ENCODE results near the gene GGT7. TPM values are rescaled to one million over a fixed set of nuclear protein-coding genes. Genes with fewer than 3 reads are reported as not detected.

Gene GGT7
- total RNA-seq, 4 donors from 2014 or later: 3.6 to 14.9 (median 11.9) TPM

DNA sequence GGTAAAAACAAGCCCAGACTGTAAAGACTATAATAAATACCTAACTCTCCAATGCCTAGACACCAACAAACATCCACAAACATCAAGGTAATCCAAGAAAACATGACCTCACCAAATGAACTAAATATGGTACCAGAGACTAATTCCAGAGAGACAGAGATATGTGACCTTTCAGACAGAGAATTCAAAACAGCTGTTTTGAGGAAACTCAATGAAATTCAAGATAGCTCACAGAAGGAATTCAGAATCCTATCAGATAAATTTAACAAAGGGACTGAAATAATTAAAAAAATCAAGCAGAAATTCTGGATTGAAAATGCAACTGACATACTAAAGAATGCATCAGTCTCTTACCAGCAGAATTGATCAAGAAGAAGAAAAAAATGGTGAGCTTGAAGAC, 73.8 kb downstream of the GGT7 start:
- Histone ChIP-seq H3K36me3 (peaks cover 0 to 5% of the 10 kb centered on the region in 2 donors), H3K9me3 (no peaks in the 10 kb centered on the region), H3K27me3 (no peaks in the 10 kb centered on the region), H3K4me1 (peaks cover 0 to 12% (median 2%) of the 10 kb centered on the region in 3 donors), H3K4me3 (no peak overlapping the region), H3K27ac (no peak overlapping the region)
- ATAC-seq: no peak
- TF ChIP-seq POLR2A (IDR thresholded peaks at IDR 0.05): no peak

DNA sequence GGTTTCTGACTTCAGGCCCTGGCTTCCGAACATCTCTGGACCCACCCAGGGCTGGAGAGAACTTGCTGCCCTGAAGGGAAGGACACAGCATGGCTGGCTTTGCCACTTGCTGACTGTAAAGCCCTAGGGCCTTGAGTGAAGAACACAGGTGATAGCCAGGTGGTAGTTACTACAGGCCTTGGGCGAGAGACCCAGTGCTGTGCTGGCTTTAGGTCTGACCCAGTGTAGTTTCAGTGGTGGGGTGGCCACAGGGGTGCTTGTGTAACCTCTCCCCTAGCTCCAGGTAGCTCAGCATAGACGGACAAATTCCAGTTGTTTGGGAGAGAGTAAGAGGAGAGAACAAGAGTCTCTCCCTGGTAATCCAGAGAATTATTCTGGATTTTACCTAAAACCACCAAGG, 74.3 kb downstream of the GGT7 start:
- no peak for ATAC-seq
- H3K4me3 ChIP-seq: no peak overlapping the region
- no peak for TF ChIP-seq CTCF (IDR thresholded peaks at IDR 0.05)
- TF ChIP-seq EP300 (IDR thresholded peaks at IDR 0.05): no peak
- no peak for TF ChIP-seq POLR2AphosphoS5 (IDR thresholded peaks at IDR 0.05)
- TF ChIP-seq POLR2A (IDR thresholded peaks at IDR 0.05): no peak
- H3K36me3 ChIP-seq: peaks cover 0 to 5% of the 10 kb centered on the region in 2 donors
- no peaks in the 10 kb centered on the region for H3K27me3 ChIP-seq
- no peak overlapping the region for H3K27ac ChIP-seq
- 0 to 80% methylated on average over 1 to 2 of the region's 3 CpGs for WGBS, 2 donors (ENCODE audit: low coverage in 1 of 2)
- peaks cover 0 to 12% (median 2%) of the 10 kb centered on the region in 3 donors for H3K4me1 ChIP-seq
- no peaks in the 10 kb centered on the region for H3K9me3 ChIP-seq

DNA sequence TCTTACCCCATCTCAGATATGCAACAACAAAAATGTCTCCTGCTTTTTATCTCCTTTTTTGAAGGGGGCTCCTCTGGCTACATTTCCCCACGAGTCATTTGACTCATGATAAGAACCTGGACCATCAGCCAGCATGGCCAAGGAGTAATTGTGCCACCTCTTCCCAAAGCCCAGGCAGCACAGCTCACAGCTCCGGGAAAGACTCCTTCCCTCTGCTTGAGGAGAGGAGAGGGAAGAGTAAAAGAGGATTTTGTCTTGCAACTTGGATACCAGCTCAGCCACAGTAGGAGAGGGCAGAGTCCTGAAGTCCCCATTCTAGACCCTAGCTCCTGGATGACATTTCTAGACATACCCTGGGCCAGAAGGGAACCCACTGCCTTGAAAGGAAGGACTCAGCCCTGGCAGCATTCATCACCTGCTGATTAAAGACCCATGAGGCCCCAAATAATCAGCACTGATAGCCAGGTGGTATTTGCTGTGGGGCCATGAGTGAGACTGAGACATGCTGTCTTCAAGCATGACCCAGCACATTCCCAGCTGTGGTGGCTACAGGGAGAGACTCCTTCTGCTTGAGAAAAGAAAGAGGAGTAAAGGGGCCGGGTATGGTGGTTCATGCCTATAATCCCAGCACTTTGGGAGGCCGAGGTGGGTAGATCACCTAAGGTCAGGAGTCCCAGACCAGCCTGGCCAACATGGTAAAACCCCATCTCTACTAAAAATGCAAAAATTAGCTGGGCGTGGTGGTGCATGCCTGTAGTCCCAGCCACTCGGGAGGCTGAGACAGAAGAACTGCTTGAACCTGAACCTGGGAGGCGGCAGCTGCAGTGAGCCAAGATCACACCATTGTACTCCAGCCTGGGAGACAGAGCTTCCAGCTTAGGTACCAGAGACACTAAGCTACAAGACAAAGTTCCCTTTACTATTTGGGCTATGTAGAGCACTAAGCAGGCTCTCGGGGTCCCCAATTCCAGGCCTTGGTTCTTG, 75.4 kb downstream of the GGT7 start:
- TF ChIP-seq EP300 (IDR thresholded peaks at IDR 0.05) (no peak), POLR2AphosphoS5 (IDR thresholded peaks at IDR 0.05) (no peak), CTCF (IDR thresholded peaks at IDR 0.05) (no peak), POLR2A (IDR thresholded peaks at IDR 0.05) (no peak)

More for the DNA sequence above, 75.4 kb downstream of the GGT7 start:
- Histone ChIP-seq H3K4me1 (peaks cover 0 to 13% (median 2%) of the 10 kb centered on the region in 3 donors), H3K36me3 (no peaks in the 10 kb centered on the region), H3K9me3 (no peaks in the 10 kb centered on the region), H3K4me3 (no peak overlapping the region), H3K27me3 (no peaks in the 10 kb centered on the region), H3K27ac (no peak overlapping the region)
- 76 to 92% methylated on average over 3 to 6 of the region's 8 CpGs for WGBS, 2 donors (ENCODE audit: low coverage in 1 of 2)
- no peak for ATAC-seq

Other genes starting within 250 kb of the GGT7 start
- 10 to 100 TPM in 3 of 4 donors, 1 to 10 TPM in 1; 5.4 to 11.8 (median 10.8) TPM for gene PIGU, start 195.8 kb downstream of the GGT7 start, total RNA-seq
- 10 to 100 TPM; 22.8 to 67.8 (median 53.0) TPM for gene TP53INP2, start 168.5 kb downstream of the GGT7 start, total RNA-seq
- 10 to 100 TPM; 15.2 to 37.0 (median 25.8) TPM for gene NCOA6, start 47.2 kb downstream of the GGT7 start, total RNA-seq
- 10 to 100 TPM; 45.4 to 71.0 (median 58.7) TPM for gene ACSS2, start 3.8 kb upstream of the GGT7 start, total RNA-seq
- 10 to 100 TPM; 28.0 to 47.6 (median 35.6) TPM for gene GSS, start 83.0 kb upstream of the GGT7 start, total RNA-seq
- gene MYH7B, start 83.0 kb upstream of the GGT7 start, total RNA-seq: under 1 TPM; 0.07 to 0.78 (median 0.16) TPM
- 10 to 100 TPM; 47.5 to 57.1 (median 52.4) TPM for gene TRPC4AP, start 220.0 kb upstream of the GGT7 start, total RNA-seq